SK-N-SH (cell line): Measurements from ENCODE around the gene SLC46A3. TPM values are rescaled to one million over a fixed set of nuclear protein-coding genes. Genes with fewer than 3 reads are reported as not detected.

Experiments
- CTCF ChIA-PET: fragments of 300-600, 350-600 bp; formaldehyde crosslinking; extraction: SDS; loops from one replicate; lab custom pipeline; 2021; lab: Yijun Ruan, JAX
- POLR2A ChIA-PET: fragments of 350-600 bp; sonication (Branson Sonifier 250); formaldehyde crosslinking; extraction: SDS; loops from one replicate; lab custom pipeline; 2020; ENCODE audit warnings: antibody characterized with exemption, inconsistent platforms; lab: Yijun Ruan, JAX
- DNase-seq: peaks from one replicate; pipeline ENCODE4 v3.0.0; 2012
- H2AFZ ChIP-seq: fragments of 200-600 bp; sonication (generic); 2 replicates; pipeline ENCODE4 v1.8.1; 2016; ENCODE audit warnings: antibody characterized with exemption, mild to moderate bottlenecking, low read depth
- H3F3A ChIP-seq: fragments of 200-600 bp; sonication (generic); replicated peaks from 2 replicates; pipeline ENCODE3; 2016; ENCODE audit warnings: antibody characterized with exemption, mild to moderate bottlenecking; ENCODE audit not compliant: insufficient read depth
- H3K27ac ChIP-seq, 2 experiments: fragments of 200-500 bp in 1 of 2; fragments of 200-600 bp in 1 of 2; sonication (Bioruptor generic) in 1 of 2; sonication (generic), shearing (Covaris generic) in 1 of 2; 2 replicates each; pipeline versions ENCODE4 v1.5.1 to v1.6.1; 2014 to 2016; ENCODE audit warnings: low read depth in 2 of 2, inconsistent platforms in 1 of 2, low read length in 1 of 2, mild to moderate bottlenecking in 1 of 2, mixed read lengths in 1 of 2
- H3K27me3 ChIP-seq: fragments of 200-600 bp; sonication (generic), shearing (Covaris generic); 2 replicates; pipeline ENCODE4 v1.6.1; 2016; ENCODE audit warnings: mixed run types; ENCODE audit not compliant: insufficient read depth
- H3K36me3 ChIP-seq, 2 experiments: fragments of 200-500 bp in 1 of 2; fragments of 200-600 bp in 1 of 2; sonication (Bioruptor generic) in 1 of 2; sonication (generic) in 1 of 2; replicated peaks in 1 of 2; 2 replicates each; pipeline versions ENCODE3 to v1.5.1; 2014 to 2016; ENCODE audit warnings: low read length in 1 of 2, mild to moderate bottlenecking in 1 of 2; ENCODE audit not compliant: insufficient read depth in 2 of 2, control insufficient read depth in 1 of 2
- H3K4me1 ChIP-seq, 2 experiments: fragments of 200-500 bp in 1 of 2; fragments of 200-600 bp in 1 of 2; sonication (Bioruptor generic) in 1 of 2; sonication (generic), shearing (Covaris generic) in 1 of 2; 2 replicates each; pipeline versions ENCODE4 v1.5.1 to v1.6.1; 2014 to 2016; ENCODE audit warnings: low read depth in 1 of 2, low read length in 1 of 2, mixed run types in 1 of 2; ENCODE audit not compliant: insufficient read depth in 2 of 2, control insufficient read depth in 1 of 2
- H3K4me2 ChIP-seq: fragments of 200-600 bp; sonication (generic), shearing (Covaris generic); 2 replicates; pipeline ENCODE4 v1.6.1; 2017; ENCODE audit warnings: mixed run types
- H3K4me3 ChIP-seq, 2 experiments: fragments of 200-500 bp in 1 of 2; fragments of 200-600 bp in 1 of 2; sonication (Bioruptor generic) in 1 of 2; sonication (generic), shearing (Covaris generic) in 1 of 2; 2 replicates each; pipeline versions ENCODE4 v1.5.1 to v1.8.1; 2014 to 2016; ENCODE audit warnings: low read depth in 2 of 2, inconsistent platforms in 1 of 2, low read length in 1 of 2, mild to moderate bottlenecking in 1 of 2, mixed read lengths in 1 of 2, moderate library complexity in 1 of 2
- H3K79me2 ChIP-seq: fragments of 200-600 bp; sonication (generic); 2 replicates; pipeline ENCODE4 v1.8.1; 2017; ENCODE audit warnings: mild to moderate bottlenecking; ENCODE audit not compliant: insufficient read depth
- H3K9ac ChIP-seq: fragments of 200-600 bp; sonication (generic); 2 replicates; pipeline ENCODE4 v1.6.1; 2017; ENCODE audit warnings: mixed run types
- H3K9me2 ChIP-seq: fragments of 200-600 bp; sonication (generic); 2 replicates; pipeline ENCODE4 v1.6.1; 2017; ENCODE audit warnings: mixed run types
- H3K9me3 ChIP-seq: fragments of 200-600 bp; sonication (generic); 2 replicates; pipeline ENCODE4 v1.6.1; 2017; ENCODE audit warnings: mixed run types, mild to moderate bottlenecking, moderate library complexity
- H4K20me1 ChIP-seq: fragments of 200-600 bp; sonication (generic); 2 replicates; pipeline ENCODE4 v1.6.1; 2017; ENCODE audit warnings: mild to moderate bottlenecking, mixed run types; ENCODE audit not compliant: insufficient read depth
- ELF1 ChIP-seq: IDR thresholded peaks from 2 replicates; pipeline ENCODE4 v1.4.0; 2012
- EP300 ChIP-seq, 2 experiments: IDR thresholded peaks; 2 replicates each; pipeline versions ENCODE4 v1.4.0 to v1.6.1; 2012; ENCODE audit warnings: borderline replicate concordance in 1 of 2, low read depth in 1 of 2, low read length in 1 of 2
- FOXM1 ChIP-seq: IDR thresholded peaks from 2 replicates; pipeline ENCODE4 v1.4.0; 2012; ENCODE audit warnings: low read depth, mild to moderate bottlenecking
- GATA2 ChIP-seq: sonication (generic); formaldehyde crosslinking; IDR thresholded peaks from 2 replicates; pipeline ENCODE4 v1.5.0; 2020; ENCODE audit warnings: mild to moderate bottlenecking, missing genetic modification reagents
- MEF2A ChIP-seq: IDR thresholded peaks from 2 replicates; pipeline ENCODE4 v1.4.0; 2012; ENCODE audit warnings: low read depth, borderline replicate concordance
- MXI1 ChIP-seq: IDR thresholded peaks from 2 replicates; pipeline ENCODE4 v1.6.1; 2012; ENCODE audit warnings: mild to moderate bottlenecking, low read depth, low read length, improper control_type of control experiment
- NRF1 ChIP-seq: IDR thresholded peaks from 2 replicates; pipeline ENCODE4 v1.6.1; 2012; ENCODE audit warnings: low read depth, mild to moderate bottlenecking, low read length
- POLR2AphosphoS5 ChIP-seq: IDR thresholded peaks from 2 replicates; pipeline ENCODE4 v1.6.1; 2012; ENCODE audit warnings: low read depth, low read length
- RAD21 ChIP-seq: IDR thresholded peaks from 2 replicates; pipeline ENCODE4 v1.6.1; 2012; ENCODE audit warnings: mild to moderate bottlenecking, low read length
- RCOR1 ChIP-seq: fragments of 150-350 bp; IDR thresholded peaks from 2 replicates; pipeline ENCODE4 v1.6.1; 2017; ENCODE audit warnings: antibody characterized with exemption, low read length
- RXRA ChIP-seq: IDR thresholded peaks from 2 replicates; pipeline ENCODE4 v1.4.0; 2012; ENCODE audit warnings: low read depth, mild to moderate bottlenecking, borderline replicate concordance
- SIN3A ChIP-seq: IDR thresholded peaks from 2 replicates; pipeline ENCODE4 v1.6.1; 2012; ENCODE audit warnings: low read depth, mild to moderate bottlenecking, low read length, moderate library complexity, borderline replicate concordance
- SMC3 ChIP-seq: IDR thresholded peaks from 2 replicates; pipeline ENCODE4 v1.6.1; 2012; ENCODE audit warnings: low read depth, low read length, improper control_type of control experiment
- TEAD4 ChIP-seq: IDR thresholded peaks from 2 replicates; pipeline ENCODE4 v1.4.0; 2012; ENCODE audit warnings: mild to moderate bottlenecking, borderline replicate concordance; ENCODE audit not compliant: insufficient read depth
- YY1 ChIP-seq: IDR thresholded peaks from 2 replicates; pipeline ENCODE4 v1.4.0; 2012; ENCODE audit warnings: low read depth, mild to moderate bottlenecking
- WGBS: methylation state at CpG from one replicate; pipeline ENCODE4 v1.1.6; 2017; ENCODE audit warnings: low lambda C conversion rate; 5-methylcytosine and 5-hydroxymethylcytosine counted together
- polyA plus RNA-seq, 3 experiments: library from polyadenylated mRNA; depleted of rRNA; stranded (reverse); fragments of >200 nt; gene quantifications; 2 replicates each; pipeline ENCODE4 v1.2.3, GENCODE V29; 2012
- TF ChIP-seq, protein P1 (sequence below): IDR thresholded peaks from 2 replicates; pipeline ENCODE4 v1.4.0; 2012; ENCODE audit warnings: low read depth, borderline replicate concordance
- TF ChIP-seq, protein P2 (sequence below): IDR thresholded peaks from 2 replicates; pipeline ENCODE4 v1.4.0; 2012; ENCODE audit warnings: low read depth
- TF ChIP-seq, protein P3 (sequence below): IDR thresholded peaks from 2 replicates; pipeline ENCODE4; 2012

Gene SLC46A3
- polyA plus RNA-seq, 1 of the 3 experiments (the other 2 are of a cell fraction) = 2.0 TPM

DNA sequence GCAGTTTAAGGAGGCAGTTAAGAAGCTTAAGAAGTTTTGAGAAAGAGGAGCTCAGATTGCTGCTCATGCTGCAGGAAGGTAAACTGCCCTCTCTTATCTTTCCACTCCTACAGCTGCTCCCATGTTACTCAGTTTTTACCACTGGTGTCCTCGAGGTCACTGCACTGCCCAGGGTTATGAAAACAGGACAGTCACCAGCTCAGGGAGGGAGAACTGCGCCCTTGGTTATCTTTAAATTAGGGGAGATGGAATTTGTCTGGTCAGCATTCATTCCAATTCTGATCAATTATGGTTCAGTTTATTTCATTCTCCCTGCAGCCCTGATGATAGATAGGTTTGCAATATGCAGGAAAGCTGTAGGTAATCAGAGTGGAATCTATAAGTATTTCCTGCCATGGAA lies 10.8 kb upstream of the SLC46A3 start (continued):
- TF ChIP-seq, protein P1, sequence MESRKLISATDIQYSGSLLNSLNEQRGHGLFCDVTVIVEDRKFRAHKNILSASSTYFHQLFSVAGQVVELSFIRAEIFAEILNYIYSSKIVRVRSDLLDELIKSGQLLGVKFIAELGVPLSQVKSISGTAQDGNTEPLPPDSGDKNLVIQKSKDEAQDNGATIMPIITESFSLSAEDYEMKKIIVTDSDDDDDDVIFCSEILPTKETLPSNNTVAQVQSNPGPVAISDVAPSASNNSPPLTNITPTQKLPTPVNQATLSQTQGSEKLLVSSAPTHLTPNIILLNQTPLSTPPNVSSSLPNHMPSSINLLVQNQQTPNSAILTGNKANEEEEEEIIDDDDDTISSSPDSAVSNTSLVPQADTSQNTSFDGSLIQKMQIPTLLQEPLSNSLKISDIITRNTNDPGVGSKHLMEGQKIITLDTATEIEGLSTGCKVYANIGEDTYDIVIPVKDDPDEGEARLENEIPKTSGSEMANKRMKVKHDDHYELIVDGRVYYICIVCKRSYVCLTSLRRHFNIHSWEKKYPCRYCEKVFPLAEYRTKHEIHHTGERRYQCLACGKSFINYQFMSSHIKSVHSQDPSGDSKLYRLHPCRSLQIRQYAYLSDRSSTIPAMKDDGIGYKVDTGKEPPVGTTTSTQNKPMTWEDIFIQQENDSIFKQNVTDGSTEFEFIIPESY = no peak
- no peak for TF ChIP-seq EP300 (IDR thresholded peaks at IDR 0.05; ENCODE audit: borderline replicate concordance in 1 of 2, low read depth in 1 of 2, low read length in 1 of 2)
- TF ChIP-seq POLR2AphosphoS5 = no peak
- TF ChIP-seq, all 33 proteins: peak for 0

DNA sequence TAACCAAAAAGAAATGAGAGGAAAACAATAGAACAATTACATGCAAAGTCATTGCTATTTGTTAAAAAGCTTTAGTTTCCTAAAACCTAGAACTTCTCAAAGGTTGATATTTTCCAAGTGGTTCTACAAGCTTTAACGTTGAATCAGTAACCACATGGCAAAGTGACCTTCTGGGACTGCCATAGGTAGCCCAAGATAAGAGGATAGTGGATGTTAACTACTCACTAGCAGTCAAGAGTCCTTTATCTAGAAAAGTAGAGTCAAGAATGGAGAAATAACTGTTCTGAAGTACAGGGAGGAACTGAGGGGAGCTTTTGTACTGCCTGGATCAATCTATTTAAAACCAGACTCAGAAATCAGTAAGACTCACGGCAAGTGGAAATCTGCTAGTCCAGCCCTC lies 9.9 kb upstream of the SLC46A3 start:
- DNase-seq = no peak
- 30% methylated on average over 2 of the region's 2 CpGs for WGBS
- Histone ChIP-seq H3K27ac (no peak overlapping the region), H3K4me1 (no peaks in the 10 kb centered on the region), H3K9me3 (no peaks in the 10 kb centered on the region), H4K20me1 (no peaks in the 10 kb centered on the region), H3K4me3 (no peak overlapping the region), H3K36me3 (no peaks in the 10 kb centered on the region), H2AFZ (no peak overlapping the region), H3K27me3 (peaks cover 29% of the 10 kb centered on the region), H3K9ac (no peak overlapping the region), H3K79me2 (no peaks in the 10 kb centered on the region), H3K9me2 (no peaks in the 10 kb centered on the region), H3F3A (no peaks in the 10 kb centered on the region), H3K4me2 (no peak overlapping the region)
- POLR2A ChIA-PET = no interaction called here
- TF ChIP-seq, protein P1 = no peak
- TF ChIP-seq ELF1 = no peak
- TF ChIP-seq YY1 = no peak
- no peak for TF ChIP-seq SMC3
- no peak for TF ChIP-seq RCOR1
- TF ChIP-seq RXRA = no peak
- no peak for TF ChIP-seq SIN3A
- TF ChIP-seq GATA2 (CRISPR knock-in tag) = no peak
- no peak for TF ChIP-seq EP300 (IDR thresholded peaks at IDR 0.05; ENCODE audit: borderline replicate concordance in 1 of 2, low read depth in 1 of 2, low read length in 1 of 2)
- TF ChIP-seq FOXM1 = no peak
- no peak for TF ChIP-seq POLR2AphosphoS5
- no peak for TF ChIP-seq MXI1
- TF ChIP-seq, protein P2, sequence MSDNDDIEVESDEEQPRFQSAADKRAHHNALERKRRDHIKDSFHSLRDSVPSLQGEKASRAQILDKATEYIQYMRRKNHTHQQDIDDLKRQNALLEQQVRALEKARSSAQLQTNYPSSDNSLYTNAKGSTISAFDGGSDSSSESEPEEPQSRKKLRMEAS = no peak
- TF ChIP-seq, protein P3, sequence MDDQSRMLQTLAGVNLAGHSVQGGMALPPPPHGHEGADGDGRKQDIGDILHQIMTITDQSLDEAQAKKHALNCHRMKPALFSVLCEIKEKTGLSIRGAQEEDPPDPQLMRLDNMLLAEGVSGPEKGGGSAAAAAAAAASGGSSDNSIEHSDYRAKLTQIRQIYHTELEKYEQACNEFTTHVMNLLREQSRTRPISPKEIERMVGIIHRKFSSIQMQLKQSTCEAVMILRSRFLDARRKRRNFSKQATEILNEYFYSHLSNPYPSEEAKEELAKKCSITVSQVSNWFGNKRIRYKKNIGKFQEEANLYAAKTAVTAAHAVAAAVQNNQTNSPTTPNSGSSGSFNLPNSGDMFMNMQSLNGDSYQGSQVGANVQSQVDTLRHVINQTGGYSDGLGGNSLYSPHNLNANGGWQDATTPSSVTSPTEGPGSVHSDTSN = no peak
- TF ChIP-seq RAD21 = no peak
- TF ChIP-seq TEAD4 = no peak
- TF ChIP-seq NRF1 = no peak
- no peak for TF ChIP-seq MEF2A
- CTCF ChIA-PET = no interaction called here
